ENCODE results near the gene NXPE3.

NXPE3 gene

GRCh38 chr3:101870138-101870537 is 91.1 kb downstream of the NXPE3 start:
- in situ Hi-C loops (cut with MboI; ENCODE audit: low pct_unique_long_range_greater_than_20kb, low sequenced_read_pairs, unreplicated experiment), result no loop called here
- DNase-seq (ENCODE audit: low spot score), result no peak
- TF ChIP-seq CTCF (IDR thresholded peaks at IDR 0.05; ENCODE audit: extremely low read depth, insufficient read depth, missing control alignments), result no peak

- DNase-seq (ENCODE audit: low spot score), result no peak
- TF ChIP-seq CTCF (IDR thresholded peaks at IDR 0.05; ENCODE audit: extremely low read depth, insufficient read depth, missing control alignments), result no peak
- in situ Hi-C loops (cut with MboI; ENCODE audit: low pct_unique_long_range_greater_than_20kb, low sequenced_read_pairs, unreplicated experiment), result no loop called here
Measured at GRCh38 chr3:101873619-101874018, 94.6 kb downstream of the NXPE3 start.

GRCh38 chr3:101876142-101876541 is 97.1 kb downstream of the NXPE3 start:
- TF ChIP-seq CTCF (IDR thresholded peaks at IDR 0.05; ENCODE audit: extremely low read depth, insufficient read depth, missing control alignments), result no peak
- no peak for DNase-seq (ENCODE audit: low spot score)
- in situ Hi-C loops (cut with MboI; ENCODE audit: low pct_unique_long_range_greater_than_20kb, low sequenced_read_pairs, unreplicated experiment), result no loop called here

Data from GM13977 (cell line).